ENCODE results near the gene SUSD6.

SUSD6 gene

DNA sequence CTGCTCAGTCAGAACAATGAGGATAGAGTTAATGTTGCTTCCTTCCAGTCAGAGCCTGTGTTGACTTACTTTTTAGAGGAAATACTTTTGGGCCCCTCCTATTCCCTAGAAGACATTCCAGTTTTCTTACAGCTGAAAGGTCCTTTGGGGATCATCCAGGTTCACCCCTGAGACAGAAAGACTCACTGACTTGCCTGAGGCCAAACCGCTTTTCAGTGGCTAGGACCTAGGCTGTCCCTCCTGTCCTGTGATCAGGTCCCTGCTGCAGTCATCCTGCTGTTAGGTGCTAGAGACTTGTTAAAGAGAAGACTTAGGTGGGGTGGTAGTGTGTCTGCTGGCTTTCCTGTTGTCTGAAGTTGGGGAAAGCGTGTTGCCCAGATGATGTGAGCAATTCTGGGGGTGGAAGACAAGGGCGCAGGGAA is 39.6 kb downstream of the SUSD6 start:
- no peak for DNase-seq (ENCODE audit: low spot score)

GRCh38 chr14:69651664-69652063 is 40.3 kb downstream of the SUSD6 start:
- no peak for DNase-seq (ENCODE audit: low spot score)

DNA sequence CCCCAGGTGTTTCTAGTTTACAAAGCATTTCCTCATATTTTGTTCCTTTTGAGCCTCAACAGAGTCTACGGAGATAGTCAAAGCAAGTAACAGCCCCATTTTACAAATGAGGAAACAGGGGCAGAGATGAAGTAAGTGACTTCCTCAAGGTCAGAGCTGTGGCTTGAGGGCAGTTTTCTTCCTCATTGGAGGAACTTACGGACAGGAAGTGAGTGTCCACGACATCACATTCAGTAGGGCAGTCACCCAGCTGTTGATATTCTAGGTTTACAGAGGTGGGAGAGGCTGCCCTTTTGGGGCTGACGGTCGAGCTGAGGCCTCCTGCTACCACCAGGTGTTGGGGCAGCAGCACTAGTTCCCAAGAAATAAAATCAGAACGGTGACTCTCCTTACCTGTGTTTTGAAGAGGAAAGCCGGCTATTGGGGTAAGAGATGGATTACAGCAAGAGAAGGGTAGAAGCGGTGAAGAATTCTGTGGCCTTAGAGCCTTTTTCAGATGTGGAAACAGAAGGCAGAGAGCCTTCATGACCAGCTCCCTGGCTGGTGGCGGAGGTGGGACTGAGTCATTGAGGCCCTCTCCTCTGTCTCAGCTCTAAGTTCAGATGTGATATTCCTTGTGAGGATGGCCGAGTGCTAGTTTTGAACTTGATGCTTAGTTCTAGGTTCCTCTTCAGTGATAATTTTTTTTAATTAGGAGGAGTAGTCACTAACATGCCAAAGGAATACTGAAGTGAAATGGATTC is 41.7 kb downstream of the SUSD6 start:
- no peak for DNase-seq (ENCODE audit: low spot score)

- DNase-seq (ENCODE audit: low spot score): no peak
Measured at GRCh38 chr14:69654116-69654515, 42.7 kb downstream of the SUSD6 start.

- DNase-seq (ENCODE audit: low spot score): no peak
Measured at GRCh38 chr14:69657950-69658355, 46.6 kb downstream of the SUSD6 start.

GRCh38 chr14:69658664-69659261 is 47.4 kb downstream of the SUSD6 start:
- no peak for DNase-seq (ENCODE audit: low spot score)

DNA sequence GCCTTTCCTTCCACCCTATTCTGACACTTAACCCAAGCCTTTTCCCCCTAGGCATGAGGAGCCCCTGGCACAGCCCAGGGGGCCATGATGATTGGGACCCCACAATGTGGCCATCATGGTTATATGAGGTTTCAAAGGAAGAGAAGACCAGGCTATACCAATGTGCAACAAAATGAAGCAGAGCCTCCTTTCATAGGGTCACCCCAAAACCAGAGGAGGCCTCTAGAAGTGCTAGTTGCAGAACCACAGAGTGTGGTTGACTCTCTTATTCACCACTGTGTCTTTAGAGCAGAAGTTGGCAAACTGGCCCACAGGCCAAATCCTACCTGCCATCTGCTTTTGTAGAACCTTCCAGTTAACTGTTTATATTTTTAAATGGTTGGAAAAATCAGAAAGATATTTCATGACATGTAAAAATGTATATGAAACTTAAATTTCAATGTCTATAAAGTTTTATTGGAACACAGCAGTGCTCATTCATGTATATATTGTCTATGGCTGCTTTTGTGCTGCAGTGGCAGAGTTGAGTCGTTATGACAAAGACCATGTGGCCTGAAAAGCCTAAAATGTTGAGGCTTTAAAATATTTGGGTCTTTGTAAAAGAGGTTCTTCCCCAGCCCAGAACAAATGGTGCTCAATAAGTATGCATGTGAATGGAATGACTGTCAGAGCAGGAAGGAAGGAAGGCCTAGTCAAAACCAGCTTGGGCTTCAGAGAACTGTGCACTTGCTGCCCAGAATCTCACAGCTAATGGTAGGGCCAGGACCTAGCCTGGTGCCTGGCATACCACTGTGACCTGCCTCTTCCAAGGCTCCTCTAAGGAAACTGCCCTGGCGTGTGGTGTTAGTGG is 49.2 kb downstream of the SUSD6 start:
- no peak for DNase-seq (ENCODE audit: low spot score)

GRCh38 chr14:69661194-69661537 is 49.8 kb downstream of the SUSD6 start:
- no peak for DNase-seq (ENCODE audit: low spot score)

- no peak for DNase-seq (ENCODE audit: low spot score)
Measured at GRCh38 chr14:69662636-69663299, 51.4 kb downstream of the SUSD6 start.

DNA sequence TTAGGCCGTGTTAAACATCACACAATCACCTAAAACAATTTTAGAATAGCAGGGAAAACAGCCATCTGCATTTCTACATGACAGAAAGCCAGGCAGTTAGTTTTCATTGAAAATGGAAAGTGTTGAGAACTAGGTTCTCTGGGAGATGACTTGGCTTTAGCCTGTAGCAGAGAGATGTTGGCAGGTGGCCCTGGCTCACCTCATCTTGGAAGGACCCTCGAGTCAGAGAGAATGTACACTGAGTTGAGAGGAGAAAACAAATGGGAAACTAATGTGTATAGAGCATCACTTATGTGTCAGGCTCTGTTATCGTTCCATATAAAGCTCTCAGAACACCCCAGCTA is 51.9 kb downstream of the SUSD6 start:
- DNase-seq (ENCODE audit: low spot score): no peak

DNA sequence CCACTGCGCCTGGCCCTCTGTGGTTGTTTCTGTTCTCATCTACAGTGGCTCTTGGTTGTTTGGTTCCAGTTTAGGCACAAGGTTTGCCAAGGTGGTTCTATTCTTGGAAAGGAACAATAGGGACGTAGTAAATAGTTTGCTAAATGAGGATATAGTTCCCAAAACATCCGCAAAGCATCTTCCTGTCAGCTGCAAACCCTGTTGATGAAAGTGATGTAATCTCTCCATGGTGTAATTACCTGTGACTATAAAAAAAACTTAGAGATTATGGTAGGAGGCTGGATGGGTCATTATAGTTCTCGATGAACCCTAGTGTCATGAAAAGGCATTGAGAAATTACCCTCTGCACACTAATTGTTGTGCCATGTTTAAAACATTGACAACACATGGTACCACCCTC is 52.9 kb downstream of the SUSD6 start:
- no peak for DNase-seq (ENCODE audit: low spot score)

DNA sequence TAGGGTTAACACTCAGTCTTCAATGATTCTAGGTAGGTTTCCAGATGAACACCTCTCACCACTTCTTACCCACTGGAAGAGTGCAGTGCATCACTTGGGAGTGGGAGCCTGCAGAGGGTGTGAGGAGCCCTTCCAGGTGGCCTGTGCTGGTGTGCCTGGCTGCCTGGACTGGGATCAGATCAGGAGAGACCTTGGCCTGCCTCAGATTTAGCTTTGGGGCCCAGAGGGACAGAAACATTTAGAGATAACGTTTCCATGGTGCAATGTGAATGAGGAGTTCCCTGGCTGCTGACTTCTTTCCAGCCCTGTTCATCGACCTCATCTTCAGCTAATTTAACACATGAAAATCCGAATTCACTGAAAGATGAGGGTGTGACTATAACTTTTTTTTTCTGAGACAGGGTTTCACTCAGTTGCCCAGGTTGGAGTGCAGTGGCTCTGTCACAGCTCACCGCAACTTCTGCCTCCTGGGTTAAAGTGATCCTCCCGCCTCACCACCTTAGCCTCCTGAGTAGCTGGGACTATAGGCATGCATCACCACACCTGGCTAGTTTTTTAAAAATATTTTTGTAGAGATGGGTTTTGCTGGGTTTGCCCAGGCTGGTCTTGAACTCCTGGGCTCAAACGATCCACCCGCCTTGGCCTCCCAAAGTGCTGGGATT is 53.6 kb downstream of the SUSD6 start:
- DNase-seq (ENCODE audit: low spot score): no peak

DNA sequence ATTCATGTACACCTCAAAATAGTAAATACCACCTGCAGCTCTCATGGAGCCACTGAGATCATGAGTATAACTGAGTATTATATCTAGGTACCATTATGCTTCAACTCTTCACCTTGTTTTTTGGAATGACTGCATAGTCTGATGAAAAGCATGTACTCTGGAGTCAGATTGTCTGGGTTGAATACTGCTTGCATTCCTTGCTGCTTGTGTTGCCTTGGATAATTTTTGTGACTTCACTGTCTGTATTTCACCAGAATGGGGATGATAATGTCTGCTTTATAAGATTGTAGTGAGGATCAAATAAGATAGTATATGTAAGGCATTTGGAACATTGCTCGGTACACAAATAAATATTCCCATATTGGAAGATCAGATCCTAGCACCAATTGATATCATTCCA is 54.2 kb downstream of the SUSD6 start:
- DNase-seq (ENCODE audit: low spot score): no peak

DNA sequence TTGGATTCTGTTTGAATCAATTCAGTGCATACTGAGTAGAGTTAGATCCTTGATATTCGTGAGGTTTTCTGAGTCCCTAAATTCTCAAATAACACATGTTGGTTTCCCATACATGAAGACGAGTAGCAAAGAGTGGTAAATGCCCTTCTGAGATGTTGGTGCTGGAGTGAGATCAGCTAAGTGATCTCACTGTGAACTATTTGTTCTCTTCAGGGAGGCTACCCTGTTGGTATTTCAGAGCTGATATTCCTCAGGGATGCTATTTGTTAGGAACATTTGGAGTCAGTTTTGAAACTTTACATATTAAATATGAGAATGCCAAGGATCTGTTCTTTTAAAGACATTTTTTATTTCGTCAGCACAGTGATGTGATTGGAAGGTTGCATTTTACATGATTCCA is 54.7 kb downstream of the SUSD6 start:
- DNase-seq (ENCODE audit: low spot score): no peak

DNA sequence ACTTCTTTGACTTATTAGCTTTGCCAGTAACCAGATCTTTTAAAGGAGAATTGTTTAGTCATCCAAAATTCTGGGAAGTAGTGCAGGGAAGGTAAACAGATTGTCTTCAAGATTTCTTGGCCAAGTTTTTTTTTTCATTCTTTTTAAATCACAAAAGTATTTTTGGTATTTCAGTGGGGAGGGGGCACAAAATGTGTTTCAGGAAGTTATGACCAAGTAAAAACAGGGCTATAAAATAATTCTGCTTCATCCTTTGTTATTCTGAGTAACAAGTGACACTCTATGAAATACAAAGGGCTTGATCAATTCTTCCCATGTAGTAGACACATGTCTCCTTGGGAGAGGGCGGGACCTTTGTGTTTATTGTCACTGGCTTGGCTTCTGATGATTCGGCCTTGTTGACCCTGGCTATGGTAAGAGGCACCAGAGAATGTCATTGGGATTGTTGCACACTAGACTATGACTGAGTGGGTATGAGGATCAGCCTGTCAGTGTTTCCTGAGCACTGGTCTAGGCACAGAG is 55.4 kb downstream of the SUSD6 start:
- no peak for DNase-seq (ENCODE audit: low spot score)

- no peak for DNase-seq (ENCODE audit: low spot score)
Measured at GRCh38 chr14:69667938-69668335, 56.5 kb downstream of the SUSD6 start.

DNA sequence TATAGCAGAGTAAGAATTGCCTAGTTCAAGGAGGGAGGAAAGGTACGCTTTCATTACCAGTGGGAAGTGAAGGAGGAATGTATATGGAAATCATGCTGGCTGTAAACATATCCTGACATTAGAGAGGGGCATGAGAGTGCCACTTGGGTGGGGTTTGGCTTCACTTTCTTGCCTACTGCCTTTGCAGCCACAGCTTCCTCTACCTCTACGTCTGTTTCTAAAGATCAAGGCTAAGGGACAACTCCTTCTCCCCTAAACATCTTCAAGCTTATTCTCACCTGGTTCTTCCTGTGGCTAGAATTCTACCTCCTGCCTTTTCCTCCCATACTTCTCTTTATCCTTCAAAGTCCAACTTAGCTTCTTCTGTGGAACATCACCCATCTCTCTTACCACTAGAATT is 58.0 kb downstream of the SUSD6 start:
- no peak for DNase-seq (ENCODE audit: low spot score)

DNA sequence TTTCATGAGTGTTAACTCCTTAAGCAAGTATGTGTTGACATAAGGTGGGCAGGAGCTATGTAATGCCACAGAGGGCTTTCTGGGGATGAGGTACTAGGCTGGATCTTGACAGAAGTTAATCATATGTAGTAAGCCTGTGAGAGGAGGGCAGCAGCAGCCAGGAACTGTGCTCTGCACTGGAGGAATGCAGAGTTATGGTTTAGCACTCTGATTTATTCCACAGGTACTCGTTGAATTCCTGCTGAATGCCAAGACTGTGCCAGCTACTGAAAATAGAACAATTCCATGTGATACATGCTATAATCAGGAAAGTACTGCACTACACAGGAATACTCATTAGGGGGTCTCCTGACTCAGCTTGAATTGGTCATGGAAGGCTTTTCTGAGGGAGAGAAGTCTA is 58.7 kb downstream of the SUSD6 start:
- DNase-seq (ENCODE audit: low spot score): no peak

DNA sequence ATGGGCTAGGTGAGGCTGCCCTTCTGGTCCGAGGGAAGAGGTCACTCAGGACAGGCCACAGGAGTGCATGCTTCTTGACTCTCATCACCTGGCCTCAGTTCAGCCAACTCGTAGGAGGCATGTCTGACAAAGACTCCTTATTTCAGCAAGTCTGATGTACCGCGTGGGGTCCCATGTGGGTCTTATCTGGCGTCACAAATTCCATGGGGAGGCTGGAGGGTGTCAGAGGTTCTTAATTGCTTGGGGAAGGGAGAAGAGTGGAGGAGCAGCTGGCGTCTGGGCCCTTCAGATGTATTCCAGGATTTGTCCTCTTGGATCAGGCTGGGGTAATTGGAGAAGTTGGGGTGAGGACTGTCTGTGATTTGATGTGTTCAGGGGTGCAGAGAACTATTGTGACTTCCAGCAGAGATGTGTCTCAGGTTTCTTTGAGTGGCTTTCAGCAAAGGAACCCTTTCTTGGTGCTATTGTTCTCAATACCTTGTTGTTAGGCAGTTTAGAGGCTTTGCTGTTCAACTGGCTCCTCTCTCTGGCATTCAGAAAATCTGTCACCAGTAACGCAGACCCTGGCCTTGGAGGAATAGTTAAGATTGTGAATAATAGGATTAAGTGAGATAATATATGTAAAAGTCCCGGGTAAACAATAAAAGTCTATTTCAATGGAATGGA is 60.1 kb downstream of the SUSD6 start:
- DNase-seq (ENCODE audit: low spot score): no peak

- DNase-seq (ENCODE audit: low spot score): no peak
Measured at GRCh38 chr14:69672356-69672755, 61.0 kb downstream of the SUSD6 start.

DNA sequence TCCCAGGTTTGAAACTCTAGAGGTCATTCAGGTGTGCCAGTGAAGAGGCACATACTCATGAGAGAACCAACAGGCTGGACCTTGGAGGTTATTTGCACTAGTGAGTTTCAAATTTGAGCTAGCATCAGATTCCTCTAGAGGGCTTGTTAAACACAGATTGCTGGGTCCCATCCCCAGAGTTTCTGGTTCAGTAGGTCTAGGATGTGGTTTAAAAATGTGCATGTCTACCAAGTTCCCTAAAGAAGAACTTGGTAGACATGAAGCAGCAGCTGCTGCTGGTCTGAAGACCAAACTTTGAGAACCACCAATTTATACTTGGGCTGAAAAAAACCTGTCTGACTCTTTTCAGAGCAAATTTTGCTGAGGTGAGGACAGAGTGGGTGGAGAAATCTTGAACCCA is 61.7 kb downstream of the SUSD6 start:
- DNase-seq (ENCODE audit: low spot score): no peak
